Kidney epithelial cell (primary cell): ENCODE data around the gene FBXO4. TPM values are rescaled to one million over a fixed set of nuclear protein-coding genes. Genes with fewer than 3 reads are reported as not detected.

ENCODE experiments used
- DNase-seq: peaks from one replicate; pipeline ENCODE4 v3.0.0-alpha.2; 2010; ENCODE audit warnings: low read depth
- H3K27me3 ChIP-seq: 2 replicates; pipeline ENCODE4 v1.6.0; 2011; ENCODE audit warnings: low read length; ENCODE audit not compliant: control insufficient read depth, insufficient read depth
- H3K36me3 ChIP-seq: 2 replicates; pipeline ENCODE4 v1.5.1; 2011; ENCODE audit warnings: low read length; ENCODE audit not compliant: control insufficient read depth, insufficient read depth
- H3K4me3 ChIP-seq: 2 replicates; pipeline ENCODE4 v1.5.1; 2011; ENCODE audit warnings: low read depth, mild to moderate bottlenecking, control low read depth, low read length
- total RNA-seq: library from RNA; depleted of rRNA; stranded (reverse); fragments of >200 nt; gene quantifications from 2 replicates; pipeline ENCODE4 v1.2.3, GENCODE V29; 2015
- TF ChIP-seq, protein P1 (sequence below): IDR thresholded peaks from 2 replicates; pipeline ENCODE4 v1.5.1; 2011; ENCODE audit warnings: mild to moderate bottlenecking, moderate library complexity, low read length, control low read depth, inconsistent platforms; ENCODE audit not compliant: insufficient read depth, poor library complexity, severe bottlenecking

The FBXO4 gene
- total RNA-seq, 1 donor from 2014 or later: 5.8 TPM

DNA sequence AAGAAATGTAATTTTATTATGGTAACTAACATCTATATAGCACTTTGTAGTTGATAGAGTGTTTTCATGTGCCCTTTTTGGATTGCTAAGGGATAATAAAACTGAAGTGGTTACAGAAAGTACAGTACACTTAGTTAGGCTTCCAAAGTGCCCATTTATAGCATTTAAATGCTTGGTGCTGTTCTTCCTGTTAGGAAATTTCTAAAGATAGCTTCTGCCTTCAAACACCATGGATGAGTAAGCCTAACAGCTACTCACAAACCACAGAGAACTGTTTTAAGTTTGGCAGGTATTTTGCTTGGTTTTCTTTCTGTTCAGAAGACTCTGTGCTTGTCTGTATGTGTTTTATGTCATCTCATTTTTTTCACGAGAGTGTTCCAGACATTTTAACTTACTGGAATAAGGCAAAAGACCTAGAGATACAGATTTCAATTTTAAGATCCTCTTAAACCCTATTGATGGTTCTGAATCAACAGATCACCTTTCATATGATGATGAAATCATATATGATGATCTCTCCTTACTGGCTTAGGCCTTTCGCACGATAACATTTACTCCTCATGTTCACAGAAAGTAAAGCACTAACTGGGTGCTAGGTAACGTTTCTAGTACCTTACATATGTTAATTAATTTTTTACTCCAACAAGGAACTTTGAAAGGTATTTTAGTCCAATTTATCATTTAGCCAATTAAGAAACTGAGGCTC lies 16.6 kb upstream of the FBXO4 start:
- H3K36me3 ChIP-seq: no peaks in the 10 kb centered on the region
- TF ChIP-seq, protein P1, sequence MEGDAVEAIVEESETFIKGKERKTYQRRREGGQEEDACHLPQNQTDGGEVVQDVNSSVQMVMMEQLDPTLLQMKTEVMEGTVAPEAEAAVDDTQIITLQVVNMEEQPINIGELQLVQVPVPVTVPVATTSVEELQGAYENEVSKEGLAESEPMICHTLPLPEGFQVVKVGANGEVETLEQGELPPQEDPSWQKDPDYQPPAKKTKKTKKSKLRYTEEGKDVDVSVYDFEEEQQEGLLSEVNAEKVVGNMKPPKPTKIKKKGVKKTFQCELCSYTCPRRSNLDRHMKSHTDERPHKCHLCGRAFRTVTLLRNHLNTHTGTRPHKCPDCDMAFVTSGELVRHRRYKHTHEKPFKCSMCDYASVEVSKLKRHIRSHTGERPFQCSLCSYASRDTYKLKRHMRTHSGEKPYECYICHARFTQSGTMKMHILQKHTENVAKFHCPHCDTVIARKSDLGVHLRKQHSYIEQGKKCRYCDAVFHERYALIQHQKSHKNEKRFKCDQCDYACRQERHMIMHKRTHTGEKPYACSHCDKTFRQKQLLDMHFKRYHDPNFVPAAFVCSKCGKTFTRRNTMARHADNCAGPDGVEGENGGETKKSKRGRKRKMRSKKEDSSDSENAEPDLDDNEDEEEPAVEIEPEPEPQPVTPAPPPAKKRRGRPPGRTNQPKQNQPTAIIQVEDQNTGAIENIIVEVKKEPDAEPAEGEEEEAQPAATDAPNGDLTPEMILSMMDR: no peak
- H3K4me3 ChIP-seq: no peak overlapping the region
- peak; percentile 38 for DNase-seq
- no peaks in the 10 kb centered on the region for H3K27me3 ChIP-seq

DNA sequence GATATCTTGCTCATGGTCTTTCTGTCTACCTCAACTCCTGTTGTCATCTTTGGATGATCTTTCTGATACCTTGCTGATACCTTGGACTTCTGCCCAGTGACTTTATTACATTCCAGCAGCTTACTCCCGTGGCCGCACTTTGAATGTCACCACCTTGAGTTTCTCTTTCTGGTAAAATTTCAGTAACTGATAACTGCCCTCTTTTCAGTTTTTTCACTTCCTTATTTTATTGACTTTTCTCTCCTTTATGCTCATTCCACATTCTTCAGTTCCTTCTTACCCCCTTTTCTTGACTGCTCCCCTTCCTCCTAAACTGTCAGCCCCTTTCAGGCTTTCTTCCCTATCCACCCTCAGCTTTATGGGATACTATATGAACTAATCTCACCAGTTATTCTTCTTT lies 7.0 kb upstream of the FBXO4 start:
- TF ChIP-seq, protein P1: no peak
- no peak overlapping the region for H3K4me3 ChIP-seq
- no peaks in the 10 kb centered on the region for H3K36me3 ChIP-seq
- no peaks in the 10 kb centered on the region for H3K27me3 ChIP-seq
- DNase-seq: no peak

GRCh38 chr5:41921166-41921565 lies 3.9 kb upstream of the FBXO4 start:
- H3K36me3 ChIP-seq: no peaks in the 10 kb centered on the region
- H3K27me3 ChIP-seq: no peaks in the 10 kb centered on the region
- TF ChIP-seq, protein P1: no peak
- H3K4me3 ChIP-seq: no peak overlapping the region
- no peak for DNase-seq

DNA sequence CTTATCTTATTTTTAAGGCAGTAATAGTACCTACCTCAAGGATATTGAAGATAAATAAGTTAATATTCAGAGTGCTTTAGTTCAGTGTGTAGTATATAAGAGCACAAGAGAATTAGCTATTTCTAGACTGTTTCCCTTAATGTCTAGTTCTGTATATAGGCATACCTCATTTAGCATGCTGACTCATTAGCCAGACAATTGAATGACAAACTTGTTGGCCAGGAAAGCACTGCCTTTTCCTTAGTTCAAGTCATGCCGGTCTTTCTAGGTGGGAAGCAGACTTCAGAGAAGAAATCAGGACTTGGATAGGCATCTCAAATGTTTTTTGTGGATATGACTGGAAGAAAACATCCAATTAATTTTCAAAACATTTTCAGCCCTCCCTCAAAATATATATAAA lies 3.2 kb upstream of the FBXO4 start:
- no peaks in the 10 kb centered on the region for H3K36me3 ChIP-seq
- TF ChIP-seq, protein P1: no peak
- H3K27me3 ChIP-seq: no peaks in the 10 kb centered on the region
- no peak for DNase-seq
- no peak overlapping the region for H3K4me3 ChIP-seq

- no peaks in the 10 kb centered on the region for H3K27me3 ChIP-seq
- H3K36me3 ChIP-seq: no peaks in the 10 kb centered on the region
- no peak for DNase-seq
- TF ChIP-seq, protein P1: no peak
- peak overlapping the region; percentile 71 for H3K4me3 ChIP-seq
Measured at GRCh38 chr5:41924526-41924871, 582 bp upstream of the FBXO4 start.

GRCh38 chr5:41925555-41925951 lies 472 bp downstream of the FBXO4 start:
- Histone ChIP-seq H3K27me3 (no peaks in the 10 kb centered on the region), H3K36me3 (no peaks in the 10 kb centered on the region), H3K4me3 (peak overlapping the region; percentile 71)
- TF ChIP-seq, protein P1: no peak
- no peak for DNase-seq
